ENCODE measurements around the gene FTCD.

- TF ChIP-seq CTCF (IDR thresholded peaks at IDR 0.05 in 8 of 11, conservative IDR thresholded peaks at IDR 0.05 in 3 of 11) (no peak), POLR2A (IDR thresholded peaks at IDR 0.05) (no peak), POLR2AphosphoS5 (IDR thresholded peaks at IDR 0.05) (peak in 1 of 3 donors; percentile 2)
These were observed 38.4 kb downstream of the FTCD start for GRCh38 chr21:46116776-46117585.
